ENCODE results near the gene JADE1. TPM values are rescaled to one million over a fixed set of nuclear protein-coding genes. Genes with fewer than 3 reads are reported as not detected.

Gene JADE1
- total RNA-seq, 2 experiments from 2014 or later: 30.5 to 31.6 TPM

- POLR2A ChIA-PET: no interaction called here
These were observed 95.3 kb downstream of the JADE1 start for GRCh38 chr4:128904821-128905220.

GRCh38 chr4:128906581-128906980 lies 97.1 kb downstream of the JADE1 start:
- no peak for ATAC-seq
- no peaks in the 10 kb centered on the region for H3K4me1 Mint-ChIP-seq (ENCODE audit: low read depth)
- intact Hi-C loops (cut with micrococcal nuclease): no loop called here
- H3K9me3 Mint-ChIP-seq: no peaks in the 10 kb centered on the region
- H3K36me3 Mint-ChIP-seq (ENCODE audit: low read depth): no peaks in the 10 kb centered on the region
- ChIA-PET POLR2A (no interaction called here), CTCF (no interaction called here)
- no peak overlapping the region for H3K4me3 Mint-ChIP-seq
- TF ChIP-seq, protein P1, sequence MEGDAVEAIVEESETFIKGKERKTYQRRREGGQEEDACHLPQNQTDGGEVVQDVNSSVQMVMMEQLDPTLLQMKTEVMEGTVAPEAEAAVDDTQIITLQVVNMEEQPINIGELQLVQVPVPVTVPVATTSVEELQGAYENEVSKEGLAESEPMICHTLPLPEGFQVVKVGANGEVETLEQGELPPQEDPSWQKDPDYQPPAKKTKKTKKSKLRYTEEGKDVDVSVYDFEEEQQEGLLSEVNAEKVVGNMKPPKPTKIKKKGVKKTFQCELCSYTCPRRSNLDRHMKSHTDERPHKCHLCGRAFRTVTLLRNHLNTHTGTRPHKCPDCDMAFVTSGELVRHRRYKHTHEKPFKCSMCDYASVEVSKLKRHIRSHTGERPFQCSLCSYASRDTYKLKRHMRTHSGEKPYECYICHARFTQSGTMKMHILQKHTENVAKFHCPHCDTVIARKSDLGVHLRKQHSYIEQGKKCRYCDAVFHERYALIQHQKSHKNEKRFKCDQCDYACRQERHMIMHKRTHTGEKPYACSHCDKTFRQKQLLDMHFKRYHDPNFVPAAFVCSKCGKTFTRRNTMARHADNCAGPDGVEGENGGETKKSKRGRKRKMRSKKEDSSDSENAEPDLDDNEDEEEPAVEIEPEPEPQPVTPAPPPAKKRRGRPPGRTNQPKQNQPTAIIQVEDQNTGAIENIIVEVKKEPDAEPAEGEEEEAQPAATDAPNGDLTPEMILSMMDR (IDR thresholded peaks at IDR 0.05): no peak
- no peak for DNase-seq
- H3K27ac Mint-ChIP-seq: no peak overlapping the region
- H3K27me3 Mint-ChIP-seq: no peaks in the 10 kb centered on the region

More at GRCh38 chr4:128904821-128905220, 95.3 kb downstream of the JADE1 start:
- H3K27me3 Mint-ChIP-seq: no peaks in the 10 kb centered on the region
- no peak overlapping the region for H3K4me3 Mint-ChIP-seq
- CTCF ChIA-PET: no interaction called here
- ATAC-seq: no peak
- no peak for DNase-seq
- intact Hi-C loops (cut with micrococcal nuclease): no loop called here
- H3K4me1 Mint-ChIP-seq (ENCODE audit: low read depth): no peaks in the 10 kb centered on the region
- no peaks in the 10 kb centered on the region for H3K9me3 Mint-ChIP-seq
- TF ChIP-seq, protein P1 (IDR thresholded peaks at IDR 0.05): no peak
- H3K36me3 Mint-ChIP-seq (ENCODE audit: low read depth): peaks cover 3% of the 10 kb centered on the region
- H3K27ac Mint-ChIP-seq: no peak overlapping the region

DNA sequence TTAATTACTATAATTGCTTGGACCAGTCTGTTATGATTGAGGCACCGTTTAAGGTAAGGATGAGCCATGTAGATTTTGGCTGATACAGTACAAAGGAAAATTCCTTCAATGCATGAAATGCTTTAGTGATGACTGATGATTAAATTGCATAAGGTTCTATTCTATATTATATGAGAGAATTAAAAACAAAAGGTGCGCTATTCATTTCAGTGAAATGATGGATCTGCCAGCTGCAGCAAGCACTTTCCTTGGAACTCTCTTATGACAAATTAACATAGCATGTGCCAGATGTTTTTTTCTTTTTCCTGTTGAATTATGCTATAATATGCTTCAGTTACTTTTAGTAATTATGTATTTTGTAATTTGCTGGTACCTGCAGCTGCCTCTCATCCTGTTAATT lies 98.5 kb downstream of the JADE1 start:
- intact Hi-C loops (cut with micrococcal nuclease): no loop called here
- H3K4me1 Mint-ChIP-seq (ENCODE audit: low read depth): no peaks in the 10 kb centered on the region
- no peak overlapping the region for H3K4me3 Mint-ChIP-seq
- no peaks in the 10 kb centered on the region for H3K36me3 Mint-ChIP-seq (ENCODE audit: low read depth)
- H3K27me3 Mint-ChIP-seq: no peaks in the 10 kb centered on the region
- no peak for DNase-seq
- H3K9me3 Mint-ChIP-seq: no peaks in the 10 kb centered on the region
- ATAC-seq: no peak
- ChIA-PET CTCF (no interaction called here), POLR2A (no interaction called here)
- no peak overlapping the region for H3K27ac Mint-ChIP-seq
- TF ChIP-seq, protein P1 (IDR thresholded peaks at IDR 0.05): no peak

GRCh38 chr4:128908735-128909134 lies 99.2 kb downstream of the JADE1 start:
- no peaks in the 10 kb centered on the region for H3K4me1 Mint-ChIP-seq (ENCODE audit: low read depth)
- TF ChIP-seq, protein P1 (IDR thresholded peaks at IDR 0.05): no peak
- intact Hi-C loops (cut with micrococcal nuclease): no loop called here
- POLR2A ChIA-PET: no interaction called here
- no peak overlapping the region for H3K27ac Mint-ChIP-seq
- DNase-seq: no peak
- no peaks in the 10 kb centered on the region for H3K36me3 Mint-ChIP-seq (ENCODE audit: low read depth)
- H3K27me3 Mint-ChIP-seq: no peaks in the 10 kb centered on the region
- CTCF ChIA-PET: no interaction called here
- H3K4me3 Mint-ChIP-seq: no peak overlapping the region
- ATAC-seq: no peak
- H3K9me3 Mint-ChIP-seq: no peaks in the 10 kb centered on the region

DNA sequence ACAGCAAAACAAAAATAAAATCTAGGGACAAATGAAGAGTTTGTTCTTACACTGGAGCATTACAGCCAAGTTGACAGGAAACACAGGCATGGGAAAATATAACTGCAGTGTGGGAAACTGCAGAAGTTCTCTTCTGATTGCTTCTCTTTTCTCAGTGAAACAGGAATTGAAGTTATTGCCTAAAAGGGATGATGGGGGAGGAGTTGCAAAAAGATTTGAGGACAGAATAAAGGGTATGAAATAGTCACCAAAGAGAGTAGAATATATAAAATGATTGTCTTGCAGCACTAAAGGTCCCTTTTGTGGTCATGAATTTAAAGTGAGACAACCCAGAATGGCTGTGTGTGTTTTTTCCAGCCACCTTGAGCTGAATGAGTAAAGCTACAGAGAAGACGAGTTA lies 103.7 kb downstream of the JADE1 start:
- Mint-ChIP-seq H3K27me3 (no peaks in the 10 kb centered on the region), H3K9me3 (no peaks in the 10 kb centered on the region), H3K4me1 (ENCODE audit: low read depth) (peaks cover 6% of the 10 kb centered on the region), H3K36me3 (ENCODE audit: low read depth) (no peaks in the 10 kb centered on the region), H3K4me3 (no peak overlapping the region), H3K27ac (no peak overlapping the region)
- POLR2A ChIA-PET: no interaction called here
- intact Hi-C loops (cut with micrococcal nuclease): no loop called here
- CTCF ChIA-PET: no interaction called here
- DNase-seq (no peak), ATAC-seq (no peak)
- TF ChIP-seq, protein P1 (IDR thresholded peaks at IDR 0.05): no peak

Measured in activated CD8-positive, alpha-beta T cell treated with anti-CD3 and anti-CD28 coated beads for 36 hours (primary cell).